ENCODE data around the gene OSBPL8.
"Not testable (repeated sequence)": the region's sequence is repeated elsewhere in the genome, so short reads cannot be mapped to it uniquely, and the experiment has no call there.

OSBPL8 gene

DNA sequence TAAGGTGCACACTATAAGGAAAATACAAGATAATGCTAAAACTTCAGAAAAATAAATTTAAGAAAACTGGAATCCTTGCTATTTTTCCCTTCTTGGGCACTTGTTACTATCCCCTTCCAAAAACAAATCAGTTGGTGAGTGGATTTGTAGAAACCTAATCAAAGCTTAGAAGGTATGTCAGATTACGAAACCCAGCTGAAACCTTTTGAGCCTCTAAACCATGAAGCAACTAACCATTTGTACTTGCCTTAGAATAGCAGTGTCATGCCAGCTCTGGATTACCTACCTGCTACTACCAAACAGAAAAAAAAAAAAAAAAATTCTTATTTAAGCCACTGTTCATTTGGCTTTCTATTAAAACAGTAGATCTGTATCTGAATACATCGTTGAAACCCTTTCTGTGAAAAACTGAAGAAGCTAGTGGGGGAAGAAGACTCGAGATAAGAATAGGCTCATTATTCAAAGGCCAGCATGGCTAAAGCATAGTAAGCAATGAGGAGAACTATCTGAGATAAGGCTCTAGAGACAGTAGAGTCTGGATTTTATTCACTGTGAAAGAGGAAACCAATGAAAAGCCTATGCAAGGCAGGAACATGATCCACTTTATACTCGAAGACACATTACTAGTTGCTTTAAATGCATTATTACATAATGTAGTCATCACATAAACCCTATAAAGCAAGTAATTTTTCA, 30.2 kb downstream of the OSBPL8 start:
- no peak overlapping the region for H3K27ac Mint-ChIP-seq
- no peak overlapping the region for H3K4me3 Mint-ChIP-seq
- H3K4me1 Mint-ChIP-seq (ENCODE audit: low read depth) = peaks cover 12% of the 10 kb centered on the region
- DNase-seq (ENCODE audit: low spot score) = no peak
- H3K9me3 Mint-ChIP-seq = peaks cover 1% of the 10 kb centered on the region
- H3K27me3 Mint-ChIP-seq (ENCODE audit: low read depth) = no peaks in the 10 kb centered on the region
- H3K36me3 Mint-ChIP-seq (ENCODE audit: low read depth) = peaks cover 17% of the 10 kb centered on the region

DNA sequence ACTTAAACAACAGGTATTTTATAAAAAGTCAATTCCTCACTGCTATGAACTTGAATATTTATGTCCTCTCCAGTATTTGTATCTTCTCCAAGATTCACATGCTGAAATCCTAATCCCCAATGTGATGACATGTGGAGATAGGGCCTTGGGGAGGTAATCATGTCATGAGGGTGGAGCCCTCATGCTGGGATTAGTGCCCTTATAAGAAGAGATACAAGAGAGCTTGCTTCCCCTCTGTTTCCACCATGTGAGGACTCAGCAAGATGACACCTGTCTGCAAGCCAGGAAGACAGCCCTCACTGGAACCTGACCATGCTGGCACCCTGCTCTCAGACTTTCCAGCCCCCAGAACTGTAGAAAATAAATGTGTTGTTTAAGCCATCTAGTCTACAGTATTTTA, 36.2 kb downstream of the OSBPL8 start:
- no peak for DNase-seq (ENCODE audit: low spot score)
- H3K4me3 Mint-ChIP-seq = no peak overlapping the region
- H3K36me3 Mint-ChIP-seq (ENCODE audit: low read depth) = peaks cover 52% of the 10 kb centered on the region
- H3K27me3 Mint-ChIP-seq (ENCODE audit: low read depth) = no peaks in the 10 kb centered on the region
- peaks cover 21% of the 10 kb centered on the region for H3K9me3 Mint-ChIP-seq
- peaks cover 19% of the 10 kb centered on the region for H3K4me1 Mint-ChIP-seq (ENCODE audit: low read depth)
- H3K27ac Mint-ChIP-seq = no peak overlapping the region

DNA sequence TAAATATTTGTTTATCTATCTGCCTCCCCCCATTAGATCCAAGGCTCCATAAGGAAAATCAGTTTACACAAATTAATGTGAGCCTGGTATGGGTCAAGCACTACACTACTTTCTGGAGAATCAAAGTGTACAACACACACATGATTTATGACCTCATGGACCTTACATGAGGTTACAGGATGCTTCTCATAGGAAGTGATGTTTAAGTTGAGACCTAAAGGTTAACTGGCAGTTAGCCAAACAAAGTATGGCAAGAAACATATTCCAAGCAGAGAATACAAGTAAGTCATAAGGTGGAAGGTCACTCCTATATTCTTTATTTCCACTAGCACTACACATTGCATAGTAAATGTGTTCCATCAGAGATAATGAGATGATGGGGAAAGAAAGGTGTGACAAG, 39.2 kb downstream of the OSBPL8 start:
- Mint-ChIP-seq H3K9me3 (peaks cover 21% of the 10 kb centered on the region), H3K4me3 (no peak overlapping the region), H3K36me3 (ENCODE audit: low read depth) (peaks cover 59% of the 10 kb centered on the region), H3K4me1 (ENCODE audit: low read depth) (peaks cover 20% of the 10 kb centered on the region), H3K27me3 (ENCODE audit: low read depth) (no peaks in the 10 kb centered on the region), H3K27ac (no peak overlapping the region)
- no peak for DNase-seq (ENCODE audit: low spot score)

DNA sequence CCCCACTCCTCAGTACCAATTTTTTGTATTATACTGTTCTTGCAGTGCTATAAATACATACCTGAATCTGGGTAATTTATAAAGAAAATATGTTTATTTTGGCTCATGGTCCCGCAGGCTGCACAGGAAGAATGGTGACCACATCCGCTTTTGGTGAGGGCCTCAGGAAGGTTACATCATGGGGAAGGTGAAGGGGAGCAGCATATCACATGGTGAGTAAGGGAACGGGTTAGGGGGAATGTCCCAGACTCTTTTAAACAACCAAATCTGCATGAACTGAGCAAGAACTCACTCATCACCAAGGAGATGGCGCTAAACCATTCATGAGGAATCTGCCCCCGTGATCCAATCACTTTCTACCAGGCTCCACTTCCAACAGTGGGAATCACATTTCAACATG, 40.0 kb downstream of the OSBPL8 start:
- H3K4me1 Mint-ChIP-seq (ENCODE audit: low read depth) = peaks cover 20% of the 10 kb centered on the region

DNA sequence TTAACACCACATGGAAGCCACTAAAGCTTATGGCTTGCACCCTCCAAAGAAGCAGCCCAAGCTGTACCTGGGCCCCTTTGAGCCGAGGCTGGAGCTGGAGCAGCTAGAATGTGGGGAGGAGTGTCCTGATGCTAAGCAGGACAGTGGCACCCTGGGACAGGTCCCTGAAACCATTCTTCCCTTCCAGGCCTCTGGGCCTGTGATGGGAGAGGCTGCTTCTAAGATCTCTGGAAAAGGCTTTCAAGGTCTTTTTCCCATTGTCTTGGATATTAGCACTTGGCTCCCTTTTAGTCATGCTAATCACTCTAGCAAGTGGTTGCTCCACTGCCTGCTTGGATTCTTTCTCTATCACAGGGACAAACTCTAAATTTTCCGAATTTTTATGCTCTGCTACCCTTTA, 40.9 kb downstream of the OSBPL8 start:
- no peaks in the 10 kb centered on the region for H3K27me3 Mint-ChIP-seq (ENCODE audit: low read depth)
- peaks cover 58% of the 10 kb centered on the region for H3K36me3 Mint-ChIP-seq (ENCODE audit: low read depth)
- peaks cover 20% of the 10 kb centered on the region for H3K4me1 Mint-ChIP-seq (ENCODE audit: low read depth)
- H3K27ac Mint-ChIP-seq = no peak overlapping the region
- H3K9me3 Mint-ChIP-seq = peaks cover 25% of the 10 kb centered on the region
- DNase-seq (ENCODE audit: low spot score) = no peak
- H3K4me3 Mint-ChIP-seq = no peak overlapping the region

More for the DNA sequence above, 40.0 kb downstream of the OSBPL8 start:
- no peak overlapping the region for H3K4me3 Mint-ChIP-seq
- H3K27me3 Mint-ChIP-seq (ENCODE audit: low read depth) = no peaks in the 10 kb centered on the region
- DNase-seq (ENCODE audit: low spot score) = no peak
- H3K9me3 Mint-ChIP-seq = peaks cover 25% of the 10 kb centered on the region
- H3K36me3 Mint-ChIP-seq (ENCODE audit: low read depth) = peaks cover 62% of the 10 kb centered on the region
- no peak overlapping the region for H3K27ac Mint-ChIP-seq

DNA sequence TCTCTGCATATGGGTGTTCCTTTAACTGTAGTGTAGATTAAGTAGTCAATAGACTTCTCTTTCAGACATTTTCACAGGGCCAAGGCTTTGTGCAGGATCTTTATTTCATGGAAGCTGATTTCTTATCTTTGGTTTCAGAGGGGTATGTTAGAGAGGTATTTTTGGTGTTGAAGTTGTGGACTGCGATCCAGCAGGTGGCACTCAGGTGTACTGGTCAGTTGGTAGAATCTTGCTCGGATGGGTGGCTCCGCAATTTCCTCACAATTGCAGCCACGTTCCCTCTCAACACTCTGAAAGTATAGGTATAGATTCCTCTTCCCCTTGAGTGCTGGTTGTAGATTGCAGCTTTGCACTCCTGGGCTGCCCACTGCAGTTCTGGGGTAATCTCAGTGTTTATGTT, 44.3 kb downstream of the OSBPL8 start:
- DNase-seq (ENCODE audit: low spot score) = no peak
- H3K27ac Mint-ChIP-seq = no peak overlapping the region
- H3K36me3 Mint-ChIP-seq (ENCODE audit: low read depth) = peaks cover 33% of the 10 kb centered on the region
- peaks cover 27% of the 10 kb centered on the region for H3K9me3 Mint-ChIP-seq
- H3K27me3 Mint-ChIP-seq (ENCODE audit: low read depth) = no peaks in the 10 kb centered on the region
- H3K4me1 Mint-ChIP-seq (ENCODE audit: low read depth) = peaks cover 15% of the 10 kb centered on the region
- H3K4me3 Mint-ChIP-seq = no peak overlapping the region

DNA sequence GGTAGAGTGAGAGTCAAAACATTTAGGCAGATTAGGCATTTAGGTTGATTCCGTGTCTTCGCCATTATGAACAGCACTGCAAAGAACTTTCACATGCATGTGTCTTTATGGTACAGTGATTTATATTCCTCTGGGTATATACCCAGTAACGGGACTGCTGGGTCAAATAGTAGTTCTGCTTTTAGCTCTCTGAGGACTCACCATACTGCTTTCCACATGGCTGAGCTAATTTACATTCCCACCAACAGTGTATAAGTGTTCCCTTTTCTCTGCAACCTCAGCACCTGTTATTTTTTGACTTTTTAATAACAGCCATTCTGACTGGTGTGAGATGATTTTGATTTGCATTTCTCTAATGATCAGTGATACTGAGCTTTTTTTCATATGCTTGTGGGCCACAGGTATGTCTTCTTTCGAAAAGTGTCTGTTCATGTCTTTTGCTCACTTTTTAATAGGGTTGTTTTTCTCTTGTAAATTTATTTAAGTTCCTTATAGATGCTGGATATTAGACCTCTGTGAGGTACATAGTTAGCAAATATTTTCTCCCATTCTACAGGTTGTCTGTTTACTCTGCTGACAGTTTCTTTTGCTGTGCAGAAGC, 48.4 kb downstream of the OSBPL8 start:
- peaks cover 25% of the 10 kb centered on the region for H3K36me3 Mint-ChIP-seq (ENCODE audit: low read depth)
- H3K27me3 Mint-ChIP-seq (ENCODE audit: low read depth); H3K4me1 Mint-ChIP-seq (ENCODE audit: low read depth); H3K27ac Mint-ChIP-seq; DNase-seq (ENCODE audit: low spot score); H3K4me3 Mint-ChIP-seq: not testable (repeated sequence)
- H3K9me3 Mint-ChIP-seq = peaks cover 26% of the 10 kb centered on the region

DNA sequence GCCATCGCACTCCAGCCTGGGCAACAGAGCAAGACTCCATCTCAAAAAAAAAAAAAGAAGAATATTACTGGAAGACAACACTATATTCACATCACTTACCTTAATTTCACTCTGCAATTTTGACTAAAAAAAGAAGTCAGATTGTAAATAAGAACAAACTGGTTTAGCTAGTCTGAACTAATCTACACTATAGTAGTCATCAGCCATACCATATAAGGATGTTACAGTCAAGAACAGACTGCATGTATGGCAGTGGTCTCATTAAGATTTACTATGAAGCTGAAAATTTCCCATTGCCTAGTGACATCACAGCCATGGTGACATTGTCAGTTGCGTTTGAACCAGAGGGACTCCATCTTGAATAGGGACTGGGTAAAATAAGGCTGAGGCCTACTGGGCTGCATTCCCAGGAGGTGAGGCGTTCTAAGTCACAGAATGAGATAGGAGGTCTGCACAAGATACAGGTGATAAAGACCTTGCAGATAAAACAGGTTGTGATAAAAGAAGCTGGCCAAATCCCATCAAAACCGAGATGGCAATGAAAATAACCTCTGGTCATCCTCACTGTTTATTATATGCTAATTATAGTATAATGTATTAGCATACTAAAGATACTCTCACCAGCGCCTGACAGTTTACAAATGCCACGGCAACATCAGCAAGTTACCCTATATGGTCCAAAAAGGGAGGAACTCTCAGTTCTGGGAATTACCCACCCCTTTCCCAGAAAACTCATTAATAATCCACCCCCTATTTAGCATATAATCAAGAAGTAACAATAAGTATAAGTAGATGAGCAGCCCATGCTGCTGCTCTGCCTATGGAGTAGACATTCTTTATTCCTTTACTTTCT, 51.2 kb downstream of the OSBPL8 start:
- Mint-ChIP-seq H3K9me3 (peaks cover 21% of the 10 kb centered on the region), H3K27ac (no peak overlapping the region), H3K27me3 (ENCODE audit: low read depth) (no peaks in the 10 kb centered on the region), H3K4me3 (no peak overlapping the region), H3K36me3 (ENCODE audit: low read depth) (peaks cover 25% of the 10 kb centered on the region), H3K4me1 (ENCODE audit: low read depth) (peaks cover 2% of the 10 kb centered on the region)
- DNase-seq (ENCODE audit: low spot score) = no peak

DNA sequence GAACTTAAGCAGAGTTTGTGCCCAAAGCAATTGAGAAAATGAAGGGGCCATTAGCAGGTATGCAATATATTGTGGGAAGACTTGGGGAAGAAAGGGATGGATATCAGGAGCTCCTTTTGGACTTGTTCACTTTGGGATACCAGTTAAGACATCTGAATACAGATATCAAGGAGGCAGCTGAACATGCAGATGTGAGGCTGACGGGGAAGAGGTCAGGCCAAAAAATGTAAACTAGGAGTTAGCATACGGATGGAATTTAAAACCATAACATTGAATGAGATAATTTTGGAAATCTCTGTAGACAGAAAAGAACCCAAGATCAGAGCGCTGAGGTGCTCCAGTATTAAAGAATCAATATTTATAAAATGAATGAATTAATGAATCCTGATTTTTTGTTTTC, 53.4 kb downstream of the OSBPL8 start:
- Mint-ChIP-seq H3K4me3 (no peak overlapping the region), H3K27me3 (ENCODE audit: low read depth) (no peaks in the 10 kb centered on the region), H3K9me3 (peaks cover 4% of the 10 kb centered on the region), H3K4me1 (ENCODE audit: low read depth) (peaks cover 2% of the 10 kb centered on the region), H3K36me3 (ENCODE audit: low read depth) (peaks cover 28% of the 10 kb centered on the region), H3K27ac (no peak overlapping the region)
- DNase-seq (ENCODE audit: low spot score) = no peak

DNA sequence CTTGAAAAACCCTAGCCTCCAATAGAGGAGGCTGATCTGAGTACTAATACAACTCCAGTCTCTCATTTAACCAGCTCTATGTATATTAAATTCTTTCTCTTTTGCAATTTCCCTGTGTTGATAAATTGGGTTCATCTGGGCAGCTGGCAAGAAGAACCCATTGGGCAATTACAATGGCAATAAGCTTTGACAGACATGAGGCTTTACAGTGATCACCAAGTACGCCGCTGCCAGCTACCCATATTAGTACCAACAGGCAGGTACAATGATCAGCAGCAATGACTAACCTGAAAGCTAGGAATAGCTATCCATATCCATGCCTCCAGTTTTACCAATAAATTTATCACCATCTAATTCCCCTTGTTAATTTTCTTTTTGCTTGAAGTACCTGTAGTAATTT, 54.5 kb downstream of the OSBPL8 start:
- Mint-ChIP-seq H3K9me3 (peaks cover 4% of the 10 kb centered on the region), H3K27ac (no peak overlapping the region), H3K4me3 (no peak overlapping the region), H3K4me1 (ENCODE audit: low read depth) (peaks cover 2% of the 10 kb centered on the region), H3K36me3 (ENCODE audit: low read depth) (peaks cover 28% of the 10 kb centered on the region), H3K27me3 (ENCODE audit: low read depth) (no peaks in the 10 kb centered on the region)
- no peak for DNase-seq (ENCODE audit: low spot score)

DNA sequence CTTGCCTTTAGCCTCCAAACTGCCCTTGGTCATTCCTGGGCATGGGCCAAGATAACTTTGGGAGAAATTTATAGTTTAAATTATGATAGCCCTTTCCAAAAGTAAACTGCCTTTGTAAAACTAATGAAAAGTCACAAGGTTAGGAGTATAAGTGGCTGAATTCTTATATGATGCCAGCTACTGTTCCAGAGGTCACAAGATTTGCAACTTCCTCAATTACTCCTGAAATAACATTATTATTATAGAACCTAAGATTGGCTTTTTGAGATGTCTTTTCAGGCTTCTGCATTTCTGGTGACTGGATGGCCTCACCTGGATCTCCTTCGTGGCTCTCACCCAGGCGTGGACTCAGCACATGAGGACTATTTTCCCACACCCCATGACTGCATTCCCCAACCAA, 55.0 kb downstream of the OSBPL8 start:
- peaks cover 28% of the 10 kb centered on the region for H3K36me3 Mint-ChIP-seq (ENCODE audit: low read depth)
- H3K4me1 Mint-ChIP-seq (ENCODE audit: low read depth) = peaks cover 2% of the 10 kb centered on the region
- H3K27me3 Mint-ChIP-seq (ENCODE audit: low read depth) = no peaks in the 10 kb centered on the region
- no peak overlapping the region for H3K4me3 Mint-ChIP-seq
- no peak for DNase-seq (ENCODE audit: low spot score)
- H3K27ac Mint-ChIP-seq = no peak overlapping the region
- peaks cover 4% of the 10 kb centered on the region for H3K9me3 Mint-ChIP-seq

DNA sequence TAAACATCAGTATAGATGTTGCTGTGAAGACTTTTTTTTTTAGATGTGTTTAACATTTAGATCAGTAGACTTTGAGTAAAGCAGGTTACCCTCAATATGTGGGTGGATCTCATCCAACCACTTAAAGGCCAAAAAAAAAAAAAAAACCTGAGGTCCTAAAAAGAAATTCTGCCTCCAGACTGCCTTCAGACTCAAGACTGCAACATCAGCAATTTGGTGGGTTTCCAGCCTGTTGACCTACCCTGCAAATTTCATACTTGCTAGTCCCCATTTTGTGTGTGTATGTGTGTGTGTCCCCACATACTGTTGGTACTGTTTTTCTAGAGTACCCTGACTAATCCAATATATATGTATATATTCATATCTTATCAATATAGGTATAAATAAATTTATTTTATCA, 55.6 kb downstream of the OSBPL8 start:
- Mint-ChIP-seq H3K4me3 (no peak overlapping the region), H3K36me3 (ENCODE audit: low read depth) (peaks cover 24% of the 10 kb centered on the region), H3K4me1 (ENCODE audit: low read depth) (no peaks in the 10 kb centered on the region), H3K27ac (no peak overlapping the region), H3K9me3 (peaks cover 4% of the 10 kb centered on the region), H3K27me3 (ENCODE audit: low read depth) (no peaks in the 10 kb centered on the region)
- DNase-seq (ENCODE audit: low spot score) = no peak

DNA sequence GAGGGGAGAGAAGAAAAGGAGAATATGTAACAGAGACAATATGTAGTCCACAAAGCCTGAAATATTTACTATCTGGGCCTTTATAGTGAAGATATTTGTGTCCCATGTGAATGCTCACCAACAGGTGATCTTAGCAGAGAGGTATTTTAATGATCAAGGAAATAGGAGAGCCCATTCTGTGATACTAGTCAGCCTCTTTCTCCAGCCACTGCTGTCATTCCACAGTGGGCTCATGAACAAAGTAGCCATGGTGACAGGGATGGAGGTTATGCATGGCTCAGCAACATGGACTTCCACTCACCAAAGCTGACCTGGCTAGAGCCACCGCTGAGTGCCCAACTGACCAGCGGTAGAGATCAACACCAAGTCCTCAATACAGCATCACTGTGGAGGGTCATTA, 58.2 kb downstream of the OSBPL8 start:
- Mint-ChIP-seq H3K27ac (no peak overlapping the region), H3K4me3 (no peak overlapping the region), H3K4me1 (ENCODE audit: low read depth) (no peaks in the 10 kb centered on the region), H3K9me3 (peaks cover 4% of the 10 kb centered on the region), H3K27me3 (ENCODE audit: low read depth) (no peaks in the 10 kb centered on the region), H3K36me3 (ENCODE audit: low read depth) (peaks cover 23% of the 10 kb centered on the region)
- DNase-seq (ENCODE audit: low spot score) = no peak

DNA sequence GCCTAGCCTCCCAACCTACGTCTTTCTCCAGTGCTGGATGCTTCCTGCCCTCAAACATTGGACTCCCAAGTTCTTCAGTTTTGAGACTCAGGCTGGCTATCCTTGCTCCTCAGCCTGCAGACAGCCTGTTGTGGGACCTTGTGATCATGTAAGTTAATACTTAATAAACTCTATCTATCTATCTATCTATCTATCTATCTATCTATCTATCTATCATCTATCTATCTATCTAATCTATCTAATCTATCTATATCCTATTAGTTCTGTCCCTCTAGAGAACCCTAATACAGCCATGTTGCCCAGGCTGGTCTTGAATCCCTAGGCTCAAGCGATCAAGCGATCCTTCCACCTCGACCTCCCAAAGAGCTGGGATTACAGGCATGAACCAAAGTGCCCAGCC, 60.4 kb downstream of the OSBPL8 start:
- Mint-ChIP-seq H3K9me3 (peaks cover 12% of the 10 kb centered on the region), H3K36me3 (ENCODE audit: low read depth) (peaks cover 24% of the 10 kb centered on the region)
- not testable (repeated sequence) for H3K27ac Mint-ChIP-seq; H3K27me3 Mint-ChIP-seq (ENCODE audit: low read depth); H3K4me1 Mint-ChIP-seq (ENCODE audit: low read depth); H3K4me3 Mint-ChIP-seq; DNase-seq (ENCODE audit: low spot score)

All from T-helper 2 cell treated with Interferon-gamma antibody and Interleukin-4, amounts not matched to agents 5 μg/mL and 100 μg/mL, for 36 hours (primary cell).